Epithelial cell of alveolus of lung (primary cell): ENCODE measurements around the gene KRTAP2-1. TPM values are rescaled to one million over a fixed set of nuclear protein-coding genes. Genes with fewer than 3 reads are reported as not detected.

Experiments used
- total RNA-seq: library from RNA; depleted of rRNA; stranded (reverse); fragments of >200 nt; gene quantifications from 2 replicates; pipeline ENCODE4 v1.2.1, GENCODE V29; 2015

Gene KRTAP2-1, protein sequence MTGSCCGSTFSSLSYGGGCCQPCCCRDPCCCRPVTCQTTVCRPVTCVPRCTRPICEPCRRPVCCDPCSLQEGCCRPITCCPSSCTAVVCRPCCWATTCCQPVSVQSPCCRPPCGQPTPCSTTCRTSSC
- not detected in 2 replicates for total RNA-seq

GRCh38 chr17:41046735-41047465 is at the start of gene KRTAP2-1:
KRTAP2-1 (minus strand) TSS chr17:41047316; CDS start chr17:41047267, 49 bp downstream.

DNA sequence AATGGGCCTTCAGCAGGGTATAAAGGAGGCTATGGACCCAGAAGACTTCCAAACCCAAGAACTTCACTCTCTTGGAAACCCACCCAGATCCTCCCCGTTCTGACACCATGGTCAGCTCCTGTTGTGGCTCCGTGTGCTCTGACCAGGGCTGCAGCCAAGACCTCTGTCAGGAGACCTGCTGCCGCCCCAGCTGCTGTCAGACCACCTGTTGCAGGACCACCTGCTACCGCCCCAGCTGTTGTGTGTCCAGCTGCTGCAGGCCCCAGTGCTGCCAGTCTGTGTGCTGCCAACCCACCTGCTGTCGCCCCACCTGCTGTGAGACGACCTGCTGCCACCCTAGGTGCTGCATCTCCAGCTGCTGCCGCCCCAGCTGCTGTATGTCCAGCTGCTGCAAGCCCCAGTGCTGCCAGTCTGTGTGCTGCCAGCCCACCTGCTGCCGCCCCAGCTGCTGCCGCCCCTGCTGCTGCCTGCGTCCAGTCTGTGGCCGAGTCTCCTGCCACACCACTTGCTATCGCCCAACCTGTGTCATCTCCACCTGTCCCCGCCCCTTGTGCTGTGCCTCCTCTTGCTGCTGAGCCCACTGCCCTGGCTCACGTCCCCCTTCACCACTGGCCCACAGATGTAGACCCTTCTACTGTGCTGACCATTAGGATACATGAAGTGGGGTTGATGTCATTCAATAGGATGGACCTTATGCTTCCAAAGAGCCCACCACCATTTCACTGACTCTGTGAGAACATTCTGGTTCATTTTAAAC is 37.2 kb upstream of the KRTAP2-1 start, which contains the start of gene KRTAP4-7:
Gene KRTAP4-7, plus strand, starts transcription at position 51 of the 757 bp plus-strand sequence. Its CDS starts 57 bp downstream, at position 108.

DNA sequence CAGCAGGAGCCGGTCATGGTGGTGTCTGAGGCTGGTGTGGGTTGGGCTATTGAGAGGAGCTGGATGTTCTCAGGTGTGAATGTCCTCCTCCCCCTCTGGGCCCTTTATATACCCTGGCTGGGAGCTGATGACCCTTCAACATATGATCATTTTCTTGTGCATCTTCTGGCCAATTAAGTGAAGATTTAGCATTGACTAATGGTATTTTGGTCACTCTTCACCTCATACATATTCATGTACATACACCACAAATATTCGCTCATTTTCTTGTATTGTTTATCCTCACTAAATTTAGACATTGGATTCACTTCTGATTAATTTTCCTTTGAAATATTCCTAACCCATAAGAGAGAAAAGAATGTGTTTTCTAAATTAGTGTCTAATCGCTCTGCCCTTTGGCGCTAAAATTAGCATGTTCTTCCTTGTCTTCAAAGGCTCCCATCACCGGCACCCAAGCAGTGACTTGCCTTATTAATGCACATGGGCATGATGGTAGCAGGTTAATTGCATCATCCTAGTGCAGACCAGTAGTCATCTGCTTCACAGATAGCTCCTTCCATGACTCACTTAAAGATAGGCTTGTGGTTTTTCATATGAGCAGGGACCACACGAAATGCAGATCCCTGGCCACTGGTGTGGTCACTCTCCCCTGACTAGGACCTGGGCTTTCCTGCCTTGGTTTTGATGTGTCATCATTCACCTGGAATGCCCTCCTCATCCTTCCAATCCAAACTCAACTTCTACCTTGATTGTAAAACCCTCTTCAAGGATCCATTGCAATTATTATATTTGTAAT is 18.9 kb upstream of the KRTAP2-1 start, which contains the start of gene KRTAP2-4:
Gene KRTAP2-4, minus strand, starts transcription at position 51 of the 796 bp plus-strand sequence. Its CDS starts 34 bp downstream, at position 17.

GRCh38 chr17:41060052-41060604 is 13.0 kb upstream of the KRTAP2-1 start, which contains the start of gene KRTAP2-3:
KRTAP2-3 (minus strand) TSS chr17:41060114; CDS start chr17:41060050, 64 bp downstream.

GRCh38 chr17:41055130-41055529 is 8.0 kb upstream of the KRTAP2-1 start, which contains the start of gene KRTAP2-2:
KRTAP2-2 (minus strand) TSS chr17:41055230; CDS start chr17:41055211, 19 bp downstream.

GRCh38 chr17:41040783-41041571 is 6.1 kb downstream of the KRTAP2-1 start, which contains the start of gene KRTAP1-1:
KRTAP1-1 (minus strand) TSS chr17:41041450; CDS start chr17:41041397, 53 bp downstream.

DNA sequence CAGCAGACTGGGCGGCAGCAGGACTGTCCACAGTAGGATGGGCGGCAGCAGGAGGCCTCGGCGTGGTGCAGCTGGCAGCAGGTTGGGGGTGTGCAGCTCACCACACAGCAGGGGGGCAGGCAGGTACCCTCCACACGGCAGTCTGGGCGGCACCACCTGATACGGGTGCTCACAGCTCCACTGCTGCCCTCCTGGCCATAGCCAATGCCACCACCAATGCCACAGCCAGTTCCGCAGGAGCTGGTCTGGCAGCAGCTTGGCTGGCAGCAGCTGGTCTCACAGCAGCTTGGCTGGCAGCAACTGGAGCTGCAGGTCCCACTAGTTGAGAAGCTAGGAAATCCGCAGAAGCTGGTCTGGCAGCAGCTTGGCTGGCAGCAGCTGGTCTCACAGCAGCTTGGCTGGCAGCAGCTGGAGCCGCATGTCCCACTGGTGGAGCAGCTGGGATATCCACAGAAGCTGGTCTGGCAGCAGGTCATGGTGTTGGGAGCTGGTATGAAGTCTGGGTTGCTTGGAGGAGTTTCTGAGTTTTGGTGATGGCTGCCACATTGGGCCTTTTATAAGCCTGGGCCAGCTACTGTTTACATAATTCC is 12.7 kb downstream of the KRTAP2-1 start, which contains the start of gene KRTAP1-3:
Gene KRTAP1-3, minus strand, starts transcription at position 529 of the 590 bp plus-strand sequence. Its CDS starts 53 bp downstream, at position 476.

DNA sequence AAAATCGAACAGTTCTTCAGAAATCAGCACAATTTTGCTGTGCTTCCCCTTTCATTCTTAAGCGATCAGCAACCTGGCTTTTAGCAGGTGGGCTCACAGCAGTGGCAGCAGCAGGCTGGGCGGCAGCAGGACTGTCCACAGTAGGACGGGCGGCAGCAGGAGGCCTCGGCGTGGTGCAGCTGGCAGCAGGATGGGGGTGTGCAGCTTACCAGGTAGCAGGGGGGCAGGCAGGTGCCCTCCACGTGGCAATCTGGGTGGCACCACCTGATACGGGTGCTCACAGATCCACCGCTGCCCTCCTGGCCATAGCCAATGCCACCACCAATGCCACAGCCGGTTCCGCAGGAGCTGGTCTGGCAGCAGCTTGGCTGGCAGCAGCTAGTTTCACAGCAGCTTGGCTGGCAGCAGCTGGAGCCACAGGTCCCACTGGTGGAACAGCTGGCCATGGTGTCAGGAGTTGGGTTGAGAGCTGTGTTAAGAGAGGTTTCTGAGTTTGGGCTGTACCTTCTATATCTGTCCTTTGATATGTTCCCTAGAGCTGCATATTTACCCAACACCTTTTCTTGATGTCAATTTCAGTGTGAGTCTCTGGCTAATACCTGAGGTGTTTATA is 17.4 kb downstream of the KRTAP2-1 start, which contains the start of gene KRTAP1-4:
Gene KRTAP1-4, minus strand, starts transcription at position 563 of the 613 bp plus-strand sequence. Its CDS starts 117 bp downstream, at position 446.

DNA sequence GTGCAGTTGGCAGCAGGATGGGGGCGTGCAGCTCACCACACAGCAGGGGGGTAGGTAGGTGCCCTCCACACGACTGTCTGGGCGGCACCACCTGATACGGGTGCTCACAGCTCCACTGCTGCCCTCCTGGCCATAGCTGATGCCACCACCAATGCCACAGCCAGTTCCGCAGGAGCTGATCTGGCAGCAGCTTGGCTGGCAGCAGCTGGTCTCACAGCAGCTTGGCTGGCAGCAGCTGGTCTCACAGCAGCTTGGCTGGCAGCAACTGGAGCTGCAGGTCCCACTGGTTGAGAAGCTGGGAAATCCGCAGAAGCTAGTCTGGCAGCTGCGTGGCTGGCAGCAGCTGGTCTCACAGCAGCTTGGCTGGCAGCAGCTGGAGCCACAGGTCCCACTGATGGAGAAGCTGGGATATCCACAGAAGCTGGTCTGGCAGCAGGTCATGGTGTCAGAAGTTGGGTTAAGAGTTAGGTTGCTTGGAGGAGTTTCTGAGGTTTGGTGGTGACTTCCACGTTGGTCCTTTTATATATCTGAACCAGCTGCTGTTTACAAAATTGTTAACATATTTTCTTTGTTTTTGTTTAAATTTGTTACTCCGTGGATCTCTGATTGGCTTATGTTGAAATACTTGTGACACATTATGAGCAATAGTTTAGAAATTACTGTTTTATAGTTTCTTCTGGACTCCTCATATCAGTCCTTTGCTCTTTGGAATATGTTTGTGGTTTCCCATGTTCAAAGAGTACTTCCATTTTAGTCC is 20.2 kb downstream of the KRTAP2-1 start, which contains the start of gene KRTAP1-5:
Gene KRTAP1-5, minus strand, starts transcription at position 494 of the 757 bp plus-strand sequence. Its CDS starts 53 bp downstream, at position 441.

GRCh38 chr17:41008811-41009210 is 38.3 kb downstream of the KRTAP2-1 start, which contains the start of gene KRTAP3-1:
KRTAP3-1 (minus strand) TSS chr17:41009128; CDS start chr17:41009074, 54 bp downstream.

GRCh38 chr17:40999563-40999962 is 47.6 kb downstream of the KRTAP2-1 start, which contains the start of gene KRTAP3-2:
KRTAP3-2 (minus strand) TSS chr17:40999906; CDS start chr17:40999853, 53 bp downstream.

Other genes with a start within 250 kb of the KRTAP2-1 start
- not detected in 2 replicates for gene KRT28, start 247.4 kb downstream of the KRTAP2-1 start, total RNA-seq
- 24.4 and 33.1 TPM in 2 replicates for gene KRT10, start 224.7 kb downstream of the KRTAP2-1 start, total RNA-seq
- gene KRT12, start 180.1 kb downstream of the KRTAP2-1 start, total RNA-seq: not detected in 2 replicates
- not detected in 2 replicates for gene KRT20, start 162.1 kb downstream of the KRTAP2-1 start, total RNA-seq
- under 0.01 TPM in 1 of 2 replicates, not detected in the other for gene KRT23, start 109.7 kb downstream of the KRTAP2-1 start, total RNA-seq
- gene KRT39, start 80.4 kb downstream of the KRTAP2-1 start, total RNA-seq: 0.52 TPM in 1 of 2 replicates, not detected in the other
- not detected in 2 replicates for gene KRT40, start 63.0 kb downstream of the KRTAP2-1 start, total RNA-seq
- not detected in 2 replicates for gene KRTAP3-3, start 53.2 kb downstream of the KRTAP2-1 start, total RNA-seq
- not detected in 2 replicates for gene KRTAP3-2, start 47.4 kb downstream of the KRTAP2-1 start, total RNA-seq
- not detected in 2 replicates for gene KRTAP3-1, start 38.2 kb downstream of the KRTAP2-1 start, total RNA-seq
- 10.1 TPM in 1 of 2 replicates, not detected in the other for gene KRTAP1-5, start 20.1 kb downstream of the KRTAP2-1 start, total RNA-seq
- gene KRTAP1-4, start 17.1 kb downstream of the KRTAP2-1 start, total RNA-seq: not detected in 2 replicates
- gene KRTAP1-3, start 12.4 kb downstream of the KRTAP2-1 start, total RNA-seq: not detected in 2 replicates
- gene KRTAP1-1, start 5.9 kb downstream of the KRTAP2-1 start, total RNA-seq: not detected in 2 replicates
- gene KRTAP2-2, start 7.9 kb upstream of the KRTAP2-1 start, total RNA-seq: not detected in 2 replicates
- gene KRTAP2-3, start 12.8 kb upstream of the KRTAP2-1 start, total RNA-seq: 1.9 TPM in 1 of 2 replicates, not detected in the other
- gene KRTAP2-4, start 18.6 kb upstream of the KRTAP2-1 start, total RNA-seq: not detected in 2 replicates
- gene KRTAP4-7, start 36.8 kb upstream of the KRTAP2-1 start, total RNA-seq: not detected in 2 replicates
- not detected in 2 replicates for gene KRTAP4-8, start 50.8 kb upstream of the KRTAP2-1 start, total RNA-seq
- gene KRTAP4-16, start 54.9 kb upstream of the KRTAP2-1 start, total RNA-seq: not detected in 2 replicates
- not detected in 2 replicates for gene KRTAP4-9, start 58.1 kb upstream of the KRTAP2-1 start, total RNA-seq
- not detected in 2 replicates for gene KRTAP4-11, start 71.1 kb upstream of the KRTAP2-1 start, total RNA-seq
- gene KRTAP4-12, start 76.9 kb upstream of the KRTAP2-1 start, total RNA-seq: not detected in 2 replicates
- gene KRTAP4-6, start 93.2 kb upstream of the KRTAP2-1 start, total RNA-seq: not detected in 2 replicates
- not detected in 2 replicates for gene KRTAP4-5, start 102.5 kb upstream of the KRTAP2-1 start, total RNA-seq
- not detected in 2 replicates for gene KRTAP4-4, start 113.4 kb upstream of the KRTAP2-1 start, total RNA-seq
- gene KRTAP4-3, start 120.9 kb upstream of the KRTAP2-1 start, total RNA-seq: not detected in 2 replicates
- not detected in 2 replicates for gene KRTAP4-2, start 130.9 kb upstream of the KRTAP2-1 start, total RNA-seq
- 0.13 TPM in 1 of 2 replicates, not detected in the other for gene KRTAP4-1, start 137.6 kb upstream of the KRTAP2-1 start, total RNA-seq
- gene KRTAP9-1, start 142.6 kb upstream of the KRTAP2-1 start, total RNA-seq: not detected in 2 replicates
- gene KRTAP9-2, start 179.3 kb upstream of the KRTAP2-1 start, total RNA-seq: not detected in 2 replicates
- gene KRTAP9-3, start 185.1 kb upstream of the KRTAP2-1 start, total RNA-seq: not detected in 2 replicates
- not detected in 2 replicates for gene KRTAP9-8, start 190.7 kb upstream of the KRTAP2-1 start, total RNA-seq
- not detected in 2 replicates for gene KRTAP9-4, start 202.4 kb upstream of the KRTAP2-1 start, total RNA-seq
- gene KRTAP9-9, start 208.1 kb upstream of the KRTAP2-1 start, total RNA-seq: not detected in 2 replicates
- not detected in 2 replicates for gene KRTAP9-6, start 218.1 kb upstream of the KRTAP2-1 start, total RNA-seq
- not detected in 2 replicates for gene KRTAP9-7, start 228.4 kb upstream of the KRTAP2-1 start, total RNA-seq